ENCODE results near the gene RET. TPM values are rescaled to one million over a fixed set of nuclear protein-coding genes. Genes with fewer than 3 reads are reported as not detected.

Gene RET
- total RNA-seq, 1 experiment from 2014 or later = 81.1 TPM

GRCh38 chr10:43125881-43126731 is 49.2 kb downstream of the RET start:
- POLR2A ChIA-PET = no interaction called here
- no peak overlapping the region for H3K4me3 ChIP-seq (ENCODE audit: low read depth in 2 of 2, low read length in 2 of 2)
- H3K9me3 ChIP-seq (ENCODE audit: control insufficient read depth, insufficient read depth, low read depth, low read length) = no peaks in the 10 kb centered on the region
- no peaks in the 10 kb centered on the region for H3K27me3 ChIP-seq (ENCODE audit: control insufficient read depth, insufficient read depth, low read length)
- no TSS peak for BruUV-seq (replicated peaks)
- TF ChIP-seq, protein P1, sequence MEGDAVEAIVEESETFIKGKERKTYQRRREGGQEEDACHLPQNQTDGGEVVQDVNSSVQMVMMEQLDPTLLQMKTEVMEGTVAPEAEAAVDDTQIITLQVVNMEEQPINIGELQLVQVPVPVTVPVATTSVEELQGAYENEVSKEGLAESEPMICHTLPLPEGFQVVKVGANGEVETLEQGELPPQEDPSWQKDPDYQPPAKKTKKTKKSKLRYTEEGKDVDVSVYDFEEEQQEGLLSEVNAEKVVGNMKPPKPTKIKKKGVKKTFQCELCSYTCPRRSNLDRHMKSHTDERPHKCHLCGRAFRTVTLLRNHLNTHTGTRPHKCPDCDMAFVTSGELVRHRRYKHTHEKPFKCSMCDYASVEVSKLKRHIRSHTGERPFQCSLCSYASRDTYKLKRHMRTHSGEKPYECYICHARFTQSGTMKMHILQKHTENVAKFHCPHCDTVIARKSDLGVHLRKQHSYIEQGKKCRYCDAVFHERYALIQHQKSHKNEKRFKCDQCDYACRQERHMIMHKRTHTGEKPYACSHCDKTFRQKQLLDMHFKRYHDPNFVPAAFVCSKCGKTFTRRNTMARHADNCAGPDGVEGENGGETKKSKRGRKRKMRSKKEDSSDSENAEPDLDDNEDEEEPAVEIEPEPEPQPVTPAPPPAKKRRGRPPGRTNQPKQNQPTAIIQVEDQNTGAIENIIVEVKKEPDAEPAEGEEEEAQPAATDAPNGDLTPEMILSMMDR (IDR thresholded peaks at IDR 0.05) = no peak
- TF ChIP-seq POLR2AphosphoS5 (IDR thresholded peaks at IDR 0.05; ENCODE audit: low read depth, low read length) (no peak), SIN3A (IDR thresholded peaks at IDR 0.05; ENCODE audit: borderline replicate concordance, insufficient read depth, low read depth, low read length) (no peak), TCF7L2 (IDR thresholded peaks at IDR 0.05; ENCODE audit: low read depth, low read length) (no peak)
- TF ChIP-seq, protein P2, sequence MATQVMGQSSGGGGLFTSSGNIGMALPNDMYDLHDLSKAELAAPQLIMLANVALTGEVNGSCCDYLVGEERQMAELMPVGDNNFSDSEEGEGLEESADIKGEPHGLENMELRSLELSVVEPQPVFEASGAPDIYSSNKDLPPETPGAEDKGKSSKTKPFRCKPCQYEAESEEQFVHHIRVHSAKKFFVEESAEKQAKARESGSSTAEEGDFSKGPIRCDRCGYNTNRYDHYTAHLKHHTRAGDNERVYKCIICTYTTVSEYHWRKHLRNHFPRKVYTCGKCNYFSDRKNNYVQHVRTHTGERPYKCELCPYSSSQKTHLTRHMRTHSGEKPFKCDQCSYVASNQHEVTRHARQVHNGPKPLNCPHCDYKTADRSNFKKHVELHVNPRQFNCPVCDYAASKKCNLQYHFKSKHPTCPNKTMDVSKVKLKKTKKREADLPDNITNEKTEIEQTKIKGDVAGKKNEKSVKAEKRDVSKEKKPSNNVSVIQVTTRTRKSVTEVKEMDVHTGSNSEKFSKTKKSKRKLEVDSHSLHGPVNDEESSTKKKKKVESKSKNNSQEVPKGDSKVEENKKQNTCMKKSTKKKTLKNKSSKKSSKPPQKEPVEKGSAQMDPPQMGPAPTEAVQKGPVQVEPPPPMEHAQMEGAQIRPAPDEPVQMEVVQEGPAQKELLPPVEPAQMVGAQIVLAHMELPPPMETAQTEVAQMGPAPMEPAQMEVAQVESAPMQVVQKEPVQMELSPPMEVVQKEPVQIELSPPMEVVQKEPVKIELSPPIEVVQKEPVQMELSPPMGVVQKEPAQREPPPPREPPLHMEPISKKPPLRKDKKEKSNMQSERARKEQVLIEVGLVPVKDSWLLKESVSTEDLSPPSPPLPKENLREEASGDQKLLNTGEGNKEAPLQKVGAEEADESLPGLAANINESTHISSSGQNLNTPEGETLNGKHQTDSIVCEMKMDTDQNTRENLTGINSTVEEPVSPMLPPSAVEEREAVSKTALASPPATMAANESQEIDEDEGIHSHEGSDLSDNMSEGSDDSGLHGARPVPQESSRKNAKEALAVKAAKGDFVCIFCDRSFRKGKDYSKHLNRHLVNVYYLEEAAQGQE (IDR thresholded peaks at IDR 0.05; ENCODE audit: insufficient read depth in 1 of 2, low read depth in 2 of 2, low read length in 1 of 2) = no peak
- CTCF ChIA-PET = no interaction called here
- intact Hi-C loops (cut with micrococcal nuclease; ENCODE audit: unreplicated experiment) (no loop called here), in situ Hi-C loops (cut with HindIII; ENCODE audit: low pct_unique_long_range_greater_than_20kb, low sequenced_read_pairs) (no loop called here)
- DNase-seq (ENCODE audit: low read depth, low spot score) = no peak
- H3K36me3 ChIP-seq (ENCODE audit: control insufficient read depth, insufficient read depth, low read length) = no peaks in the 10 kb centered on the region
- H3K27ac ChIP-seq (ENCODE audit: low read length) = no peak overlapping the region
- ATAC-seq = no peak
- no peaks in the 10 kb centered on the region for H3K4me1 ChIP-seq (ENCODE audit: control insufficient read depth, insufficient read depth, low read length)

DNA sequence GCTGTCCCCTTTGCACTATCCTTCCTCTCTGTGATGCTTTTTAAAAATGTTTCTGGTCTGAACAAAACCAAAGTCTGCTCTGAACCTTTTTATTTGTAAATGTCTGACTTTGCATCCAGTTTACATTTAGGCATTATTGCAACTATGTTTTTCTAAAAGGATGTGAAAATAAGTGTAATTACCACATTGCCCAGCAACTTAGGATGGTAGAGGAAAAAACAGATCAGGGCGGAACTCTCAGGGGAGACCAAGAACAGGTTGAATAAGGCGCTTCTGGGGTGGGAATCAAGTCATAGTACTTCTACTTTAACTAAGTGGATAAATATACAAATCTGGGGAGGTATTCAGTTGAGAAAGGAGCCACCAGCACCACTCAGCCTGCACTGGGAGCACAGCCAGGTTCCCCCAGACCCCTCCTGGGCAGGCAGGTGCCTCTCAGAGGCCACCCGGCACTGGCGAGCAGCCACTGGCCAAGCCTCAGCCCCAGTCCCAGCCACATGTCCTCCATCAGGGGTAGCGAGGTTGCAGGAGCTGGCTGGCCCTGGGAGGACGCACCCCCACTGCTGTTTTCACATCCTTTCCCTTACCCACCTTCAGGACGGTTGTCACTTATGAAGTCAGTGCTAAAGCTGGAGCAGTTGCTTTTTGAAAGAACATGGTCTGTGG is 50.0 kb downstream of the RET start:
- Histone ChIP-seq H3K27ac (ENCODE audit: low read length) (no peak overlapping the region), H3K36me3 (ENCODE audit: control insufficient read depth, insufficient read depth, low read length) (no peaks in the 10 kb centered on the region), H3K4me1 (ENCODE audit: control insufficient read depth, insufficient read depth, low read length) (no peaks in the 10 kb centered on the region), H3K27me3 (ENCODE audit: control insufficient read depth, insufficient read depth, low read length) (no peaks in the 10 kb centered on the region), H3K4me3 (ENCODE audit: low read depth in 2 of 2, low read length in 2 of 2) (no peak overlapping the region), H3K9me3 (ENCODE audit: control insufficient read depth, insufficient read depth, low read depth, low read length) (no peaks in the 10 kb centered on the region)
- in situ Hi-C loops (cut with HindIII; ENCODE audit: low pct_unique_long_range_greater_than_20kb, low sequenced_read_pairs) = no loop called here
- ChIA-PET POLR2A (no interaction called here), CTCF (no interaction called here)
- DNase-seq (ENCODE audit: low read depth, low spot score) = no peak
- ATAC-seq = no peak
- intact Hi-C loops (cut with micrococcal nuclease; ENCODE audit: unreplicated experiment) = no loop called here
- TF ChIP-seq, protein P1 (IDR thresholded peaks at IDR 0.05) = no peak
- TF ChIP-seq POLR2AphosphoS5 (IDR thresholded peaks at IDR 0.05; ENCODE audit: low read depth, low read length) (no peak), TCF7L2 (IDR thresholded peaks at IDR 0.05; ENCODE audit: low read depth, low read length) (no peak), SIN3A (IDR thresholded peaks at IDR 0.05; ENCODE audit: borderline replicate concordance, insufficient read depth, low read depth, low read length) (no peak)
- TF ChIP-seq, protein P2 (IDR thresholded peaks at IDR 0.05; ENCODE audit: insufficient read depth in 1 of 2, low read depth in 2 of 2, low read length in 1 of 2) = no peak
- BruUV-seq (replicated peaks) = no TSS peak

Data from Panc1 (cell line).